GM23248 (cell line): ENCODE measurements around the gene GNAT3. TPM values are rescaled to one million over a fixed set of nuclear protein-coding genes. Genes with fewer than 3 reads are reported as not detected.
A peak's percentile ranks its signal among the peaks of the same experiment; 100 is the strongest.

Source experiments
- DNase-seq: peaks from one replicate; pipeline ENCODE4 v3.0.0-alpha.2; 2015
- H2AFZ ChIP-seq: fragments of 200-600 bp; sonication (generic); 2 replicates; pipeline ENCODE4 v1.6.1; 2016; ENCODE audit warnings: antibody characterized with exemption
- H3F3A ChIP-seq: fragments of 200-600 bp; sonication (generic); 2 replicates; pipeline ENCODE4 v1.6.1; 2016; ENCODE audit warnings: mild to moderate bottlenecking, antibody characterized with exemption, mixed run types; ENCODE audit not compliant: insufficient read depth
- H3K27ac ChIP-seq: fragments of 200-600 bp; sonication (generic); 2 replicates; pipeline ENCODE4 v1.5.1; 2016; ENCODE audit warnings: mild to moderate bottlenecking
- H3K27me3 ChIP-seq: fragments of 200-600 bp; sonication (generic); replicated peaks from 2 replicates; pipeline ENCODE4 v1.6.1; 2016; ENCODE audit warnings: mild to moderate bottlenecking; ENCODE audit not compliant: insufficient read depth
- H3K36me3 ChIP-seq: fragments of 200-600 bp; sonication (generic); 2 replicates; pipeline ENCODE4 v1.6.1; 2016; ENCODE audit warnings: low read depth, mild to moderate bottlenecking
- H3K4me1 ChIP-seq: fragments of 200-600 bp; sonication (generic); 2 replicates; pipeline ENCODE4 v1.6.1; 2016; ENCODE audit warnings: mild to moderate bottlenecking; ENCODE audit not compliant: insufficient read depth
- H3K4me2 ChIP-seq: fragments of 200-600 bp; sonication (generic); one replicate; pipeline ENCODE4 v1.6.1; 2016; ENCODE audit warnings: mild to moderate bottlenecking; ENCODE audit not compliant: unreplicated experiment
- H3K4me3 ChIP-seq: fragments of 200-600 bp; sonication (generic); 2 replicates; pipeline ENCODE4 v1.5.1; 2016; ENCODE audit warnings: mild to moderate bottlenecking
- H3K79me2 ChIP-seq: fragments of 200-600 bp; sonication (generic); 2 replicates; pipeline ENCODE4 v1.6.1; 2016; ENCODE audit warnings: mild to moderate bottlenecking; ENCODE audit not compliant: insufficient read depth
- H3K9ac ChIP-seq: fragments of 200-600 bp; sonication (generic); 2 replicates; pipeline ENCODE4 v1.6.1; 2016; ENCODE audit warnings: mild to moderate bottlenecking
- H3K9me2 ChIP-seq: fragments of 200-600 bp; sonication (generic); 2 replicates; pipeline ENCODE4 v1.6.1; 2016; ENCODE audit warnings: mixed run types, mild to moderate bottlenecking, moderate library complexity; ENCODE audit not compliant: insufficient read depth
- H3K9me3 ChIP-seq: fragments of 200-600 bp; sonication (generic); one replicate; pipeline ENCODE4 v1.6.1; 2017; ENCODE audit warnings: low read depth
- H4K20me1 ChIP-seq: fragments of 200-600 bp; sonication (generic); 2 replicates; pipeline ENCODE4 v1.6.0; 2016; ENCODE audit not compliant: insufficient read depth
- EZH2 ChIP-seq: fragments of 200-600 bp; sonication (generic); IDR thresholded peaks from 2 replicates; pipeline ENCODE4 v1.6.1; 2018; ENCODE audit warnings: antibody characterized with exemption, mild to moderate bottlenecking; ENCODE audit not compliant: insufficient read depth, poor library complexity, severe bottlenecking
- EZH2phosphoT487 ChIP-seq: fragments of 200-600 bp; sonication (generic); IDR thresholded peaks from 2 replicates; pipeline ENCODE4 v1.6.1; 2018; ENCODE audit warnings: antibody characterized with exemption, moderate library complexity, mild to moderate bottlenecking, low read depth; ENCODE audit not compliant: insufficient read depth
- WGBS, 2 experiments: methylation state at CpG; one replicate each; pipeline ENCODE4 v1.1.6; 2015 to 2017; ENCODE audit warnings: low lambda C conversion rate in 2 of 2, low coverage in 1 of 2; ENCODE audit errors: missing lambda C conversion rate in 2 of 2; 5-methylcytosine and 5-hydroxymethylcytosine counted together
- in situ Hi-C: fragments of 300-500 bp; cut with MboI; formaldehyde crosslinking; loops from 2 replicates; pipeline ENCODE4 v1.15.0; 2020
- polyA plus RNA-seq: library from polyadenylated mRNA; unstranded; fragments of >200 nt; fragmentation: Nextera tagmentation; extraction: Ambion mirVana; gene quantifications from 2 replicates; pipeline ENCODE4 v1.2.1, GENCODE V29; 2016
- total RNA-seq: library from RNA; depleted of rRNA; stranded (reverse); fragments of >200 nt; shearing (Covaris generic); gene quantifications from 2 replicates; pipeline ENCODE4 v1.2.3, GENCODE V29; 2014

GNAT3 gene
- total and polyA plus RNA-seq, 2 experiments from 2014 or later = not detected

DNA sequence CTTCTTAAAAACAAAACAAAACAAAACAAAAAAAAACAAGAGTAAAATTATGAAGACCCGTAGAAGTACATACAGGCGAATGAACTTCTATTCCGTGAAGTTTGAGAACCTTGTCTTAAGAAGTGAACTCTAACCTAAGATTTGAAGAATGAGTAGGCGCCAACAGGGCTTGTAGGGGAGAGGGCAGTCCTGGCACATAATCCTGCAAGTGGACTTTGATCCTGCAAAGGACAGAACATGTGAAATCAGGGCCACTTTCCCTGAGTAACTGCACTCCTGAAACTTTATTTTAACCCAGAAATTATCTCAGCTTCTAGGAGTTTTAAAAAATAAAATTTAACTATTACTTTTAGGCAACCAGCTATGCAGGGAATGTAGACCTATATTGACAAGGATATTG lies 62.0 kb downstream of the GNAT3 start:
- peaks cover 8% of the 10 kb centered on the region; the same call in 1 of the 2 replicates for H3K4me1 ChIP-seq
- H3K36me3 ChIP-seq = no peaks in the 10 kb centered on the region
- no peak overlapping the region for H3K4me3 ChIP-seq
- in situ Hi-C loops = loop anchor here (25.0 kb wide), 1 partner anchor 1012 kb away; no protein-coding TSS in a partner anchor
- no peak overlapping the region for H3K4me2 ChIP-seq
- WGBS, 2 experiments = 98% methylated on average over 4 of the region's 4 CpGs
- H3K9me3 ChIP-seq = no peaks in the 10 kb centered on the region
- no peak for DNase-seq
- no peak overlapping the region for H3K9ac ChIP-seq
- no peaks in the 10 kb centered on the region for H3K79me2 ChIP-seq
- no peaks in the 10 kb centered on the region for H4K20me1 ChIP-seq
- TF ChIP-seq EZH2phosphoT487 (no peak), EZH2 (no peak)
- H2AFZ ChIP-seq = no peak overlapping the region
- H3K27ac ChIP-seq = no peak overlapping the region
- no peaks in the 10 kb centered on the region for H3K9me2 ChIP-seq
- no peaks in the 10 kb centered on the region for H3K27me3 ChIP-seq
- no peaks in the 10 kb centered on the region for H3F3A ChIP-seq

DNA sequence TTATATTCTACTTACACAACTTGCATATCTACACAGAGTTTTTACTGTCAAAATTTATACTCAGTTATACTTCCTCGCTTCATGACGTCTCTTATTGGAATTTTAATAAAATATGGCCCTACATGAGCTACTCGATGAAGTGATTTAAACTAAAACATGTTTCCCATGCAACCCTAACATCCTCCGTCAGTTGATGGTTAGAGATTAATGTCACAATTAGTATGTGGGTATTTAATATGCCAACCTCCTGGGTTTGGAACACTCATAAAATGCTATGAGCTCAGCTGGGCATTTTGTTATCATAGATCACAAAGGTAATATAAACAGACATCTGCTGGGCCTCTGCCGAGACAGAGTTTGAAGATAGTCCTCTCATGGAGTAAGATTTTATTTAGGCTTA lies 66.5 kb downstream of the GNAT3 start:
- Histone ChIP-seq H3K9me2 (no peaks in the 10 kb centered on the region), H3K4me3 (no peak overlapping the region), H3K9me3 (no peaks in the 10 kb centered on the region), H3K9ac (no peak overlapping the region), H3K4me2 (no peak overlapping the region), H2AFZ (no peak overlapping the region), H3K79me2 (no peaks in the 10 kb centered on the region), H3K27ac (no peak overlapping the region), H4K20me1 (no peaks in the 10 kb centered on the region), H3F3A (peaks cover 15% of the 10 kb centered on the region), H3K4me1 (peaks cover 10% of the 10 kb centered on the region), H3K36me3 (no peaks in the 10 kb centered on the region), H3K27me3 (no peaks in the 10 kb centered on the region)
- DNase-seq = no peak
- in situ Hi-C loops = loop anchor here (25.0 kb wide), 1 partner anchor 1017 kb away; no protein-coding TSS in a partner anchor
- WGBS, 2 experiments = 80 to 82% methylated on average over 5 of the region's 5 CpGs
- no peak for TF ChIP-seq EZH2
- TF ChIP-seq EZH2phosphoT487 = no peak

DNA sequence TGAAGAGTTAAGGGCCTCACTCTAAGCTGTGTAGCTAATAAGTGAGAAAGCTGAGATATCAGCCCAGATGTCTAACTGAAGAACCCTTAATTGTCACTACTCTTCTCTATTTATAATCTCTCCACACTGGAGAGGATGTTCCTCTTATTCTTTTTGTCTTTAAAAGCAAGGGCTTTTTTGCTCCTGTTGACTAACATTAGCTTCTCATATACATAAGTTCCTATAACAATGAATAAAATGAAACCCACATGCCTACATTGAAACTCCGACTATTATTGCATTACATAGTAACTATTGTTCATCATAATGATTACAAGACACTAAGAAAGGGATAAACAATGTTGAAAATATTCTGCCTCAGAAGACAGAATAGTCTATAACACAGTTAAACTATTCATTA lies 67.1 kb downstream of the GNAT3 start:
- no peak for DNase-seq
- Histone ChIP-seq H3K4me1 (peaks cover 14% of the 10 kb centered on the region), H3K36me3 (no peaks in the 10 kb centered on the region), H4K20me1 (no peaks in the 10 kb centered on the region), H3K27ac (no peak overlapping the region), H3K9me3 (no peaks in the 10 kb centered on the region), H3K27me3 (no peaks in the 10 kb centered on the region), H2AFZ (no peak overlapping the region), H3K9me2 (no peaks in the 10 kb centered on the region), H3F3A (peaks cover 20% of the 10 kb centered on the region), H3K79me2 (no peaks in the 10 kb centered on the region), H3K4me3 (no peak overlapping the region), H3K9ac (no peak overlapping the region), H3K4me2 (no peak overlapping the region)
- in situ Hi-C loops = loop anchor here (25.0 kb wide), 1 partner anchor 1017 kb away; no protein-coding TSS in a partner anchor
- TF ChIP-seq EZH2phosphoT487 (no peak), EZH2 (no peak)
- 95 to 96% methylated on average over 1 of the region's 1 CpG for WGBS, 2 experiments

DNA sequence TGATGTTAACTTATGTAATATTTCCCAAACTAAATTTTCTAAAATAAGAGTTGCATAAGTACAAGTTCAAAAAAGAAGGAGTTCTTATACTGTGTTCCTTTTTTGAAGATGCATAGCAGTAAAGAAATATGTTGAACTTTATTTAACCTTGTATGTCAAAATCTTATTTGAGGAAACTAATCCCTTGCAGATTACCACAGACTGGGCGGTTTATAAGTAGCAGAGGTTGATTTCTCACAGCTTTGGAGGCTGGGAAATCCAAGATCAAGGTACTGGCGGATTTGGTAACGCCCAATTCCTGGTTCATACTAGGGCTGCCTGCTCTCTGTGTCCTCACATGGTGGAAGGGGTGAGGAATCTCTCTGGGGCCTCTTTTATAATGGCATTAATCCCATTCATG lies 68.5 kb downstream of the GNAT3 start:
- no peaks in the 10 kb centered on the region for H3K27me3 ChIP-seq
- no peaks in the 10 kb centered on the region for H4K20me1 ChIP-seq
- WGBS, 2 experiments = 92 to 100% methylated on average over 3 of the region's 3 CpGs
- no peaks in the 10 kb centered on the region for H3K36me3 ChIP-seq
- H3K9me2 ChIP-seq = no peaks in the 10 kb centered on the region
- no peaks in the 10 kb centered on the region for H3K9me3 ChIP-seq
- peaks cover 27% of the 10 kb centered on the region for H3F3A ChIP-seq
- H3K79me2 ChIP-seq = no peaks in the 10 kb centered on the region
- TF ChIP-seq EZH2 = no peak
- TF ChIP-seq EZH2phosphoT487 = no peak
- H3K4me3 ChIP-seq = no peak overlapping the region
- H3K4me2 ChIP-seq = no peak overlapping the region
- DNase-seq = no peak
- no peak overlapping the region for H2AFZ ChIP-seq
- in situ Hi-C loops = loop anchor here (25.0 kb wide), 1 partner anchor 1019 kb away; no protein-coding TSS in a partner anchor
- peaks cover 21% of the 10 kb centered on the region for H3K4me1 ChIP-seq
- no peak overlapping the region for H3K9ac ChIP-seq
- no peak overlapping the region for H3K27ac ChIP-seq

DNA sequence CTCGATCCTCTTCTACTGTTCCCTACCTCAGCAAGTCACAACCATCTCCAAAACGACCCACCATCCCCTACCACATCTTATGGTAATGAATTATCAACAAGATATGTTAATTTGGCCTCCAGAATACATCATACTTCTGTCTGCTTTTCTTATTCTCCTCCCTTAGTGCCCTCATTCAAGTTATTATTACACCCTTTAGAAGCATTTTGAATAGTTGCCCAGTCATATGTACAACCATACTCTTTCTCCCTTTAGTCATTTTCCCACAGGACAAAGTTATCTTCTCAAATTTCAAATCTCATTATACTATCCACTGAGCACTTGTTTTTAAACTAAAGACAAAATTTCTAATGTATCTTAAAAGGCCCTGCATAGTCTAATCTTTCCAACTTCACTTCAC lies 71.0 kb downstream of the GNAT3 start:
- Histone ChIP-seq H3K36me3 (no peaks in the 10 kb centered on the region), H3K9me2 (no peaks in the 10 kb centered on the region), H3K27ac (peak overlapping the region; percentile 73), H3K4me2 (peak overlapping the region; percentile 62), H2AFZ (peak overlapping the region; percentile 33; the same call in 1 of the 2 replicates), H3K79me2 (no peaks in the 10 kb centered on the region), H3K27me3 (no peaks in the 10 kb centered on the region), H3K4me1 (peaks cover 21% of the 10 kb centered on the region), H3K9ac (no peak overlapping the region), H3K4me3 (no peak overlapping the region), H4K20me1 (no peaks in the 10 kb centered on the region), H3K9me3 (no peaks in the 10 kb centered on the region), H3F3A (peaks cover 27% of the 10 kb centered on the region)
- TF ChIP-seq EZH2phosphoT487 (no peak), EZH2 (no peak)
- in situ Hi-C loops = loop anchor here (25.0 kb wide), 1 partner anchor 1021 kb away; no protein-coding TSS in a partner anchor
- DNase-seq = peak; percentile 67
- 0% methylated on average over 2 of the region's 2 CpGs for WGBS, 2 experiments
